HL-60 (cell line): Measurements from ENCODE around the gene SLC6A18.

ENCODE experiments used
- CTCF ChIP-seq: IDR thresholded peaks from one replicate; pipeline ENCODE4 v1.5.1; 2011; ENCODE audit warnings: low read length, control low read depth, inconsistent platforms; ENCODE audit not compliant: insufficient read depth
- POLR2AphosphoS5 ChIP-seq: IDR thresholded peaks from 2 replicates; pipeline ENCODE4 v1.6.1; 2012; ENCODE audit warnings: low read depth

- TF ChIP-seq CTCF (no peak), POLR2AphosphoS5 (no peak)
Observed at GRCh38 chr5:1264211-1264610, 39.0 kb downstream of the SLC6A18 start.
